Progenitor cell of endocrine pancreas (in vitro differentiated cells): ENCODE results near the gene SALL2. TPM values are rescaled to one million over a fixed set of nuclear protein-coding genes. Genes with fewer than 3 reads are reported as not detected.

Experiments used
- DNase-seq: peaks from one replicate; pipeline ENCODE4 v3.0.0; 2021; ENCODE audit warnings: low spot score; ENCODE audit not compliant: unreplicated experiment
- H3K27ac Mint-ChIP-seq: 2 replicates; pipeline ENCODE4 v1.8.0; 2021; ENCODE audit warnings: mild to moderate bottlenecking, moderate library complexity, mixed read lengths
- H3K27me3 Mint-ChIP-seq: 2 replicates; pipeline ENCODE4 v1.8.0; 2021; ENCODE audit warnings: mixed read lengths
- H3K36me3 Mint-ChIP-seq: 2 replicates; pipeline ENCODE4 v1.8.0; 2022; ENCODE audit warnings: mixed read lengths; ENCODE audit not compliant: insufficient read depth
- H3K4me1 Mint-ChIP-seq: 2 replicates; pipeline ENCODE4 v1.8.0; 2021; ENCODE audit warnings: low read depth, mixed read lengths
- H3K4me3 Mint-ChIP-seq: 2 replicates; pipeline ENCODE4 v1.8.0; 2021; ENCODE audit warnings: low read depth, mild to moderate bottlenecking, moderate library complexity, mixed read lengths
- H3K9me3 Mint-ChIP-seq: 2 replicates; pipeline ENCODE4 v1.8.0; 2021; ENCODE audit warnings: low read depth, mixed read lengths
- CTCF ChIP-seq: fragments of 200-600 bp; sonication (generic); IDR thresholded peaks from one replicate; pipeline ENCODE4 v1.5.0; 2021; ENCODE audit warnings: antibody characterized with exemption, mild to moderate bottlenecking; ENCODE audit not compliant: unreplicated experiment
- total RNA-seq: library from RNA; stranded (reverse); gene quantifications from 2 replicates; pipeline ENCODE4 v1.2.1, GENCODE V29; 2021

SALL2 gene
- total RNA-seq, 1 donor from 2014 or later, result 89.2 TPM

DNA sequence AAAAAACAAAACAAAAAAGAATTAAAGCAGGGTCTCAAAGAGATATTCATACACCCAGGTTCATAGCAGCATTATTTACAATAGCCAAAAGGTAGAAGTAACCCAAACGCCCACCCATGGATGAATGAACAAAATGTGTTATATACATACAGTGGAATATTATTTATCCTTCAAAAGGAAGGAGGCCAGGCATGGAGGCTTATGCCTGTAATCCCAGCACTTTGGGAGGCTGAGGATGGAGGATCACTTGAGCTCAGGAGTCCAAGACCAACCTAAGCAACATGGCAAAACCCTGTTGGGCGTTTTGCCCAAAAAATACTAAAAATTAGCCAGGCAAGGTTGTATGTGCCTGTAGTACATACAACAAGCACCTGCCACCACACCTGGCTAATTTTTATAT is 19.6 kb downstream of the SALL2 start:
- no peaks in the 10 kb centered on the region for H3K27me3 Mint-ChIP-seq
- no peaks in the 10 kb centered on the region for H3K9me3 Mint-ChIP-seq
- TF ChIP-seq CTCF, result no peak
- H3K4me3 Mint-ChIP-seq, result no peak overlapping the region
- peaks cover 15% of the 10 kb centered on the region for H3K36me3 Mint-ChIP-seq
- H3K4me1 Mint-ChIP-seq, result peaks cover 13% of the 10 kb centered on the region
- DNase-seq, result no peak
- no peak overlapping the region for H3K27ac Mint-ChIP-seq

DNA sequence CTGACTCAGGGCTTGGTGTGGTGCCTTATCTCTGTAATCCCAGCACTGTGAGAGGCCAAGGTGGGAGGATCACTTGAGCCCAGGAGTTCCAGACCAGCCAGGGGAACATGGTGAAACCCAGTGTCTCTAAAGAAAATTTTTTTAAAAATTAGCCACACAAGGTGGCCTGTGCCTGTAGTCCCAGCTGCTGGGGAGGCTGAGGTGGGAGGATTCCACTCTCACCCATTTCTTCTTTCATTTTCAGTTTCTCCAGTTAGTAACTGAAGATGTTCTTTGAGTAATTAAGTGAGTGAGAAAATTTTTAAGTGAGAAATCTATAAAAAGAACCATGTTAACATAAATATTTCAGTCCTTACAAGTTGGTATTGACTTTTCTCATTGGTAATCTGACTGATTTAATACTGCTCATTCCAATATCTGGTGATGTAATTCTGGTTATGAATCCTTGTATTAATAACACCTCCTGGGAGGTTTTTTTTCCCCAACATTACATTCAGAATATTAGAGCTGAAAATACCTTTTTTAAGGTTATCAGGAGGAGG is 21.1 kb downstream of the SALL2 start:
- DNase-seq, result no peak
- Mint-ChIP-seq H3K4me3 (no peak overlapping the region), H3K27ac (no peak overlapping the region), H3K27me3 (no peaks in the 10 kb centered on the region), H3K36me3 (peaks cover 19% of the 10 kb centered on the region), H3K4me1 (peaks cover 9% of the 10 kb centered on the region), H3K9me3 (no peaks in the 10 kb centered on the region)
- TF ChIP-seq CTCF, result no peak

- H3K4me3 Mint-ChIP-seq, result no peak overlapping the region
- DNase-seq, result no peak
- TF ChIP-seq CTCF, result no peak
- no peaks in the 10 kb centered on the region for H3K9me3 Mint-ChIP-seq
- peak overlapping the region; percentile 88 for H3K27ac Mint-ChIP-seq
- H3K4me1 Mint-ChIP-seq, result peaks cover 11% of the 10 kb centered on the region
- no peaks in the 10 kb centered on the region for H3K27me3 Mint-ChIP-seq
- H3K36me3 Mint-ChIP-seq, result peaks cover 31% of the 10 kb centered on the region
Measured at GRCh38 chr14:21503376-21503775, 22.8 kb downstream of the SALL2 start.

- Mint-ChIP-seq H3K4me3 (no peak overlapping the region), H3K27me3 (no peaks in the 10 kb centered on the region)
- no peak for DNase-seq
Measured at GRCh38 chr14:21501568-21501967, 24.6 kb downstream of the SALL2 start.

More at GRCh38 chr14:21501568-21501967, 24.6 kb downstream of the SALL2 start:
- Mint-ChIP-seq H3K36me3 (peaks cover 24% of the 10 kb centered on the region), H3K27ac (peak overlapping the region; percentile 24), H3K4me1 (peaks cover 10% of the 10 kb centered on the region), H3K9me3 (no peaks in the 10 kb centered on the region)
- no peak for TF ChIP-seq CTCF
